ENCODE data around the gene BPI. TPM values are rescaled to one million over a fixed set of nuclear protein-coding genes. Genes with fewer than 3 reads are reported as not detected.

The BPI gene
- total RNA-seq, 4 donors from 2014 or later, result not detected

DNA sequence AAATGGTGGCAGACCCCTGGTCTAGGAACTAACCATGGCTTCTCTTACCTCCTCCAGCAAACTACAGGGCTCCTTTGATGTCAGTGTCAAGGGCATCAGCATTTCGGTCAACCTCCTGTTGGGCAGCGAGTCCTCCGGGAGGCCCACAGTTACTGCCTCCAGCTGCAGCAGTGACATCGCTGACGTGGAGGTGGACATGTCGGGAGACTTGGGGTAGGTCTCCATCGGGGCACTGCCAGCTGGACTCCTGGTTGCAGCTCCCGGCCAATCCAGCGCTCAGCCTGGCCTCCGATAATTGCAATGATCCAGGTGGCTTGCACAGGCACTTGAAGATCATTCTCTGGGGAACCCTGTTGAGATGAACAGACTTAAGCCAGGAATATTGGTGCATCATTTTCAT, 50.3 kb downstream of the BPI start:
- no peaks in the 10 kb centered on the region for H3K4me1 ChIP-seq
- ATAC-seq (no peak), DNase-seq (no peak)
- no peaks in the 10 kb centered on the region for H3K27me3 ChIP-seq
- in situ Hi-C loops (cut with MboI; ENCODE audit: low sequenced_read_pairs in 4 of 4) (no loop called here), intact Hi-C loops (cut with DNase I; ENCODE audit: low total_unique reads) (no loop called here)
- no peaks in the 10 kb centered on the region for H3K9me3 ChIP-seq
- no peak overlapping the region for H3K4me3 ChIP-seq
- TF ChIP-seq, protein P1, sequence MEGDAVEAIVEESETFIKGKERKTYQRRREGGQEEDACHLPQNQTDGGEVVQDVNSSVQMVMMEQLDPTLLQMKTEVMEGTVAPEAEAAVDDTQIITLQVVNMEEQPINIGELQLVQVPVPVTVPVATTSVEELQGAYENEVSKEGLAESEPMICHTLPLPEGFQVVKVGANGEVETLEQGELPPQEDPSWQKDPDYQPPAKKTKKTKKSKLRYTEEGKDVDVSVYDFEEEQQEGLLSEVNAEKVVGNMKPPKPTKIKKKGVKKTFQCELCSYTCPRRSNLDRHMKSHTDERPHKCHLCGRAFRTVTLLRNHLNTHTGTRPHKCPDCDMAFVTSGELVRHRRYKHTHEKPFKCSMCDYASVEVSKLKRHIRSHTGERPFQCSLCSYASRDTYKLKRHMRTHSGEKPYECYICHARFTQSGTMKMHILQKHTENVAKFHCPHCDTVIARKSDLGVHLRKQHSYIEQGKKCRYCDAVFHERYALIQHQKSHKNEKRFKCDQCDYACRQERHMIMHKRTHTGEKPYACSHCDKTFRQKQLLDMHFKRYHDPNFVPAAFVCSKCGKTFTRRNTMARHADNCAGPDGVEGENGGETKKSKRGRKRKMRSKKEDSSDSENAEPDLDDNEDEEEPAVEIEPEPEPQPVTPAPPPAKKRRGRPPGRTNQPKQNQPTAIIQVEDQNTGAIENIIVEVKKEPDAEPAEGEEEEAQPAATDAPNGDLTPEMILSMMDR (IDR thresholded peaks at IDR 0.05 in 4 of 5, conservative IDR thresholded peaks at IDR 0.05 in 1 of 5), result no peak
- no peak for TF ChIP-seq POLR2A (IDR thresholded peaks at IDR 0.05)
- H3K27ac ChIP-seq, result no peak overlapping the region
- no peaks in the 10 kb centered on the region for H3K36me3 ChIP-seq

DNA sequence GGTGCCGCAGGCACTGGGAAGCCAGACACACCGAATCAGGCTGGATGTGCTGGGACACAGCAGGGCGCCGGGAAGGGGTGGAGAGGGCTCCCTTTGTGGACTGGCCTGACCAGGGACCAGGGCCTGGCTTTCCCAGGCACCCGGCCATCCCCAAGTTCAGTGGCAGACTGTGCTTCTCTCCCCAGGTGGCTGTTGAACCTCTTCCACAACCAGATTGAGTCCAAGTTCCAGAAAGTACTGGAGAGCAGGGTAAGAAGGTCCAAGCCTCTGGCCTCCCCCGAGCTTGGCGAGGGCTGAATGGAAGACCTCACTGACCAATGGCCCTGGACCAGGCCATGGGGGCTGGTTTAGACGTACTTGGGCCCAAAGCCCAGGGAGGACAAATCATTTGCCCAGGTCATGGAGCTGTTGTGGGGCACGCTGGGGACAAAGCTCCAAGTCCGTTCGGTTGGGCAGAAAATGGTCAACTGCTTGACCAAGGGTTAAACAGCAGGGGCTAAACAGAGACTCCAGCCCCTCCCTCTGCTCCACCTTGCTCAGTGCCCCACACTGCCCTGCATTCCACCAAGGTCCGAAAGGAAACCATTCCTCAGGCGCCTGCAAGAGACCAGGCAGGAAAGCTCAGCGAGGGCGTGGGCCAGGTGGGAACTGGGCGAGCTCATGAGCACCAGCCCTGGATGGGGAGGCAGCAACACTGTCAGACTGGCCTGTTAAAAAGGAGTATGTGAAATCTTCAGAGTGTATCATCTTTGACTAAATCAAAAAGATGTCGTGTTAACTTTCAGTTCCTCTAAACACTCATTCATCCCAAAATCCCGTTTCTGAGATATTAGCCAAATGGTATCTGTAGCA, 51.4 kb downstream of the BPI start:
- DNase-seq, result no peak
- intact Hi-C loops (cut with DNase I; ENCODE audit: low total_unique reads) (loop anchor here (1.0 kb wide), 1 partner anchor 16 kb away; no protein-coding TSS in a partner anchor), in situ Hi-C loops (cut with MboI; ENCODE audit: low sequenced_read_pairs in 4 of 4) (no loop called here)
- no peaks in the 10 kb centered on the region for H3K9me3 ChIP-seq
- no peaks in the 10 kb centered on the region for H3K36me3 ChIP-seq
- ATAC-seq, result no peak
- no peaks in the 10 kb centered on the region for H3K4me1 ChIP-seq
- no peaks in the 10 kb centered on the region for H3K27me3 ChIP-seq
- no peak for TF ChIP-seq POLR2A (IDR thresholded peaks at IDR 0.05)
- TF ChIP-seq, protein P1 (IDR thresholded peaks at IDR 0.05 in 4 of 5, conservative IDR thresholded peaks at IDR 0.05 in 1 of 5), result no peak
- no peak overlapping the region for H3K4me3 ChIP-seq
- H3K27ac ChIP-seq, result no peak overlapping the region

DNA sequence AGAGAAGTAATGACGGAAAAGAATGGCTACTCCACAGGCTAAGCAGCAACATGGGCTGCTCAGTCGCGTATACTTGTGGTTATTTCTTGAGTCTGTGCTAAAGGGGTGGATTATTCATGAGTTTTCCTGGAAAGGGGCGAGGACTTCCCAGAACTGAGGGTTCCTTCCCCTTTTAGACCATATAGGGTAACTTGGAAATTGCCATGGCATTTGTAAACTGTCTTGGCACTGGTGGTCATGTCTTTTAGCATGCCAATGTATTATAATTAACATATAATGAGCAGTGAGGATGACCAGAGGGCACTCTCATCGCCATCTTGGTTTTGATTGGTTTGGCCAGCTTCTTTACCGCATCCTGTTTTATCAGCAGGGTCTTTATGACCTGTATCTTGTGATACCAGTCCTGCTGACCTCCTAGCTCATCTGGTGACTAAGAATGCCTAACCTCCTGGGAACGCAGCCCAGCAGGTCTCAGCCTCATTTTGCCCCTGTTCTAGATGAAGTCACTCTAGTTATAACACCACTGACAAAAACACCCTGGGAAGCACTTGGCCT, 53.8 kb downstream of the BPI start:
- H3K4me3 ChIP-seq, result no peak overlapping the region
- H3K27ac ChIP-seq, result no peak overlapping the region
- in situ Hi-C loops (cut with MboI; ENCODE audit: low sequenced_read_pairs in 4 of 4), result no loop called here
- H3K36me3 ChIP-seq, result no peaks in the 10 kb centered on the region
- H3K27me3 ChIP-seq, result no peaks in the 10 kb centered on the region
- ATAC-seq (no peak), DNase-seq (no peak)
- intact Hi-C loops (cut with DNase I; ENCODE audit: low total_unique reads), result no loop called here
- TF ChIP-seq POLR2A (IDR thresholded peaks at IDR 0.05), result no peak
- TF ChIP-seq, protein P1 (IDR thresholded peaks at IDR 0.05 in 4 of 5, conservative IDR thresholded peaks at IDR 0.05 in 1 of 5), result no peak
- no peaks in the 10 kb centered on the region for H3K4me1 ChIP-seq
- no peaks in the 10 kb centered on the region for H3K9me3 ChIP-seq

DNA sequence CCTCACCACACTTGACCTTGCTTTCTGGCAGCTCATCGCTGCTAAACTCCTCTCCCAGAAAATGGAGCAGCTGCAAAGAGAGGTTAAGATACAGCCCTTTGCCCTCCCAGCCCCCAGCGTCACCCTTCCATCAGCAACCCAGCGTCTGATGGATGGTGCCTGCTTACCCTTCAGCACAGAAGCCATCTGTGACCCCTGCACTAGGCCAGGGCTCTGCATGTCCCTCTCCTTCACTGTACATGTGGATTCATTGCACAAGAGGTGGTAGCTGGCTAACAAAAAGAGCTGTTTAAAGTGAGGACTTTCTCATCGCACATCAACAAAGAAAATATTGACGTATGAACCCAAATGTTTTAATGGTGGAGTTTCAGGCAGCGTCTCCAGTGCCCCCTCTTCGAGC, 54.6 kb downstream of the BPI start:
- ATAC-seq (no peak), DNase-seq (no peak)
- Histone ChIP-seq H3K4me1 (no peaks in the 10 kb centered on the region), H3K36me3 (no peaks in the 10 kb centered on the region), H3K9me3 (no peaks in the 10 kb centered on the region), H3K27ac (no peak overlapping the region), H3K27me3 (no peaks in the 10 kb centered on the region), H3K4me3 (no peak overlapping the region)
- in situ Hi-C loops (cut with MboI; ENCODE audit: low sequenced_read_pairs in 4 of 4), result no loop called here
- intact Hi-C loops (cut with DNase I; ENCODE audit: low total_unique reads), result no loop called here
- no peak for TF ChIP-seq POLR2A (IDR thresholded peaks at IDR 0.05)
- TF ChIP-seq, protein P1 (IDR thresholded peaks at IDR 0.05 in 4 of 5, conservative IDR thresholded peaks at IDR 0.05 in 1 of 5), result no peak

All from gastrocnemius medialis (tissue), 4 donors.